Measurements from ENCODE around the gene RAB34. TPM values are rescaled to one million over a fixed set of nuclear protein-coding genes. Genes with fewer than 3 reads are reported as not detected.
"Not testable (repeated sequence)": the region's sequence is repeated elsewhere in the genome, so short reads cannot be mapped to it uniquely, and the experiment has no call there.

The RAB34 gene
- total RNA-seq, 2 donors from 2014 or later = 10.4 to 17.3 TPM

DNA sequence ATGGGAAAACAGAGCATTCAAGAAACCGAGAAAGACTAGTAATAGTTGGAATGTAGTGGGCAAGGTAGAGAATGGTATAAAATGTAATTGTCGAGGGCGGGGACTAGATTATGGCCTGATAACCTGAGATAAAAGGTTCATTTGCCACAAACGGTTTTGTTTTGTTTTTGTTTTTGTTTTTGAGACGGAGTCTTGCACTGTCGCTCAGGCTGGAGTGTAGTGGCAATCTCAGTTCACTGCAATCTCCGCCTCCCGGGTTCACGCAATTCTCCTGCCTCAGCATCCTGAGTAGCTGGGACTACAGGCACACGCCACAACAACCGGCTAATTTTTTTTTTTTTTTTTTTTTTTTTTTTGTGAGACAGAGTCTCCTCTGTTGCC, 12.3 kb upstream of the RAB34 start:
- ATAC-seq (replicated peaks in 1 of 2) = no peak
- H3K4me1 Mint-ChIP-seq (ENCODE audit: low read depth) = peaks cover 40% of the 10 kb centered on the region
- H3K4me3 Mint-ChIP-seq = peak overlapping the region; percentile 24 to 100
- peaks cover 0 to 2% of the 10 kb centered on the region in 2 donors for H3K9me3 Mint-ChIP-seq
- peak overlapping the region; percentile 3 for H3K27ac Mint-ChIP-seq
- no peak for DNase-seq
- peaks cover 0 to 7% of the 10 kb centered on the region in 2 donors for H3K36me3 Mint-ChIP-seq (ENCODE audit: insufficient read depth in 2 of 2)
- no peaks in the 10 kb centered on the region for H3K27me3 Mint-ChIP-seq (ENCODE audit: low read depth)

DNA sequence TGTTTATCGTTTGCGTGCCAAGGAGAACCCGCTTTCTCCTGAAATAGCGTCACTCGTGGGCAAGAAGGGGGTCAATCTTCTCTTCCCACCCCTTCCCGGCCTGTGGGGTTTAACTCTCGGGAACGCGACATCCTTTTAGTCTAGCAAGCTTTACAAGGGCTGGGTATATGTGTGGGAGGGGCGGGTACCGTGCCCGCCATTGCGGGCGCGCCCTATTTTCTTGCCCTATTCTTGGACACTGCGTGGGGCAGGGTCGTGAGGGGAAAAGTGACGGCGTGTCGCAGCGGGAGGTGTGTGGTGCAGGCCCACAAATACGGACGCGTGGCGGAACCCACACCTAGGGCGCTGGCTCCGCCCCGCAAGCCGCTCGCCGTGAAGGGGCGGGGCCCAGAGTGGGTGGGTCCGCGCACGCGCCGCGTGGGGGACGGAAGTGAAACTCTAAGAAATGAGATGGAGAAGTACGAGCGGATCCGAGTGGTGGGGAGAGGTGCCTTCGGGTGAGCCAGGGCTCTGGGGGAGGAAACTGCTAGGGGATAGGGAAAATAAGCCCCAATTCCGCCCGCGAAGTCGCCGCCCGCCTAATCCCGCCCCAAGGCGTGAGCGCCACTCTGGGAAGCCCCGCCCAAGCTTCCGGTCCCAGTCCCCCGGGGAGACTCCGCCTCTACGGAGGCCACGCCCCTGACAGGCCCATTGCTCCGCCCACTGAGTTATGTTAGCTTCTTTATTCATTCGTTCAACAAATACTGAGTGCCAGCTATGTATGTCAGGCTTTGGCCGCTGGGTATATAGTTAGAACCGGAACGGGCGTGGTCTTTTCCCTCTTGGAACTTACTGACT, 10.9 kb upstream of the RAB34 start, which contains the start of gene NEK8:
NEK8 (plus strand) TSS at position 425 of the 837 bp plus-strand sequence; CDS start at position 451, 26 bp downstream.
- ATAC-seq (replicated peaks in 1 of 2) (peak; percentile 53 to 56), DNase-seq (peak; percentile 98 to 99)
- peaks cover 0 to 2% of the 10 kb centered on the region in 2 donors for H3K9me3 Mint-ChIP-seq
- H3K4me1 Mint-ChIP-seq (ENCODE audit: low read depth) = peaks cover 53% of the 10 kb centered on the region
- H3K27ac Mint-ChIP-seq = peak within 1 kb of the TSS; percentile 87
- peaks cover 5 to 11% of the 10 kb centered on the region in 2 donors for H3K36me3 Mint-ChIP-seq (ENCODE audit: insufficient read depth in 2 of 2)
- H3K4me3 Mint-ChIP-seq = peak within 1 kb of the TSS; percentile 98 to 100
- H3K27me3 Mint-ChIP-seq (ENCODE audit: low read depth) = no peaks in the 10 kb centered on the region

DNA sequence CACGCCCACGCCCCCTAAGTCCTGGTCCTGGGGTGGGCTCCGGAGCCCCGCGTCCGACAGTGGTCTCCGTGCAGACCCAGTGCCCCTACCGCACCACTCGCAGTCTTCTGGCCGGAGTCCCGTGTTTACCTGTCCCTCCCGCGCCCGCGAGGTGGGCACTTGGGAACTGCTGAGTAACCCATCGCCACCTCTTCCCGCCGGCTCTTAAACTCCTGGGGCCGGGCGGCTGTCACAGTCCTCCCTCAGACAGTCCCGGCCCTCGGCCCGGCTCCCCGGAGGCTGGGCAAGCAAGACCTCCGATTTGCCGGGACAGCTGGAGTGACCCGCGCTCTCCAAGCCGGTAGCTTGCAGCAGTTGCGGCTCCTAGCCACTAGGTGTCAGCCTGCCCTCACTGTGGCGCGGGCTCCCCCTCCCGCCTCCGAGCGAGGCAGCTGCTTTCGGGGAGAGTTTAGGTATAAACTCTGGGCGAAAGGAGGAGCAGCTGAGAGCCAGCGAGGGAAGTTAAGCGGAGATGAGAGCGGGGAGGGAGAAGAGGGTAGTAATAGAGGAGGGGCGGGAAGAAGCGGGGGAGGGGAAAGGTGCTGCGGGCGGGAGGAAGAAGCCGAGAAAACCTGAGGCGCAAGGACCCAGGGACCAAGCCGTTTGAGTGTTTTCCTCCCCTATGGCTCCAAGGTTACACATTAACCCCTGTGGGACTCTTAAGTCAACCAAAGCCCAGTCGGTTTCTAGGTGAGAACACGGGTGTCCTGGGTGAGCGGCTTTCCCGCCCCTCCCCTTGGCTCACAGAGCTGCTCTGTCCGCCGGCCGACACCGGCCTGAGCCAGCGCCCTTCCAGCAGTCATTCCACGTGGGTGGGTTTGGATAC, 9.2 kb upstream of the RAB34 start:
- peak; percentile 95 for DNase-seq
- H3K9me3 Mint-ChIP-seq = peaks cover 0 to 2% of the 10 kb centered on the region in 2 donors
- peak overlapping the region; percentile 87 for H3K27ac Mint-ChIP-seq
- ATAC-seq (replicated peaks in 1 of 2) = peak; percentile 37 to 53
- H3K4me3 Mint-ChIP-seq = peak overlapping the region; percentile 98 to 100
- H3K27me3 Mint-ChIP-seq (ENCODE audit: low read depth) = no peaks in the 10 kb centered on the region
- H3K4me1 Mint-ChIP-seq (ENCODE audit: low read depth) = peaks cover 58% of the 10 kb centered on the region
- peaks cover 6 to 16% of the 10 kb centered on the region in 2 donors for H3K36me3 Mint-ChIP-seq (ENCODE audit: insufficient read depth in 2 of 2)

- DNase-seq = peak; percentile 83 to 89
- H3K4me3 Mint-ChIP-seq = peak within 1 kb of the TSS; percentile 98 to 100
- ATAC-seq (replicated peaks in 1 of 2) = peak; percentile 43 to 46
- H3K9me3 Mint-ChIP-seq = peaks cover 0 to 2% of the 10 kb centered on the region in 2 donors
- peaks cover 65% of the 10 kb centered on the region for H3K4me1 Mint-ChIP-seq (ENCODE audit: low read depth)
- peaks cover 7 to 20% of the 10 kb centered on the region in 2 donors for H3K36me3 Mint-ChIP-seq (ENCODE audit: insufficient read depth in 2 of 2)
- no peaks in the 10 kb centered on the region for H3K27me3 Mint-ChIP-seq (ENCODE audit: low read depth)
- peak within 1 kb of the TSS; percentile 87 for H3K27ac Mint-ChIP-seq
Observed at GRCh38 chr17:28726226-28726626, 8.6 kb upstream of the RAB34 start, which contains the start of gene TLCD1. Gene TLCD1, minus strand, starts transcription at chr17:28726233. Its CDS starts 136 bp downstream, at chr17:28726097.

DNA sequence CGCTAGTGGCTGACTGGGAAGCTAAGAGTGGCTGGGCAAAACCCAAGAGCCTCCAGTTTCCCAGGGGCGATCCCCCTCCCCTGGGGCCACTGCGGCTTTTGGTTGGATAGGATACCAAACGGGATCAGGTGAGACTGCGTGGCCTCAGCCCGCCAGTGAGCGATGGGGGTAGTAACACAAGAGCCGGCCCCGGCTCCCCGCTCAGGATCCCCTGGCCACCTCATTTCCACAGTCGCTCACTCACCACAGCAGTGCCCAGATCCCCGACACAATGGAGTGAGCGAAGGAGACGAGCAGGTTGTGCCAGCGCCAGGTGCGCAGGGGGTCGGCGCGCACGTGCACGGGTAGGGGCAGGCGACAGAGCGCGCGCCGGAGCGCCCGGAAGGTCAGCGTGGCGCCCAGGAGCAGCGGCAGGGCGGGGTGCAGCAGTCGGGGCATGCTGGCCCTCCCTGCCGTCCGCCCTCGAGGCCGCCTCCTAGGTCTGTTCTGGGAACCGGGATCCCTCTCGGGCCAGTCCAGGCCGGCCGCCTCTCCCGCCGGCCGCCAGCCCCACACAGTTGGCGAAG, 8.1 kb upstream of the RAB34 start:
- peaks cover 68% of the 10 kb centered on the region for H3K4me1 Mint-ChIP-seq (ENCODE audit: low read depth)
- ATAC-seq (replicated peaks in 1 of 2) (peak; percentile 2 to 5), DNase-seq (peak in 1 of 2 donors; percentile 64)
- peak overlapping the region; percentile 64 for H3K27ac Mint-ChIP-seq
- H3K27me3 Mint-ChIP-seq (ENCODE audit: low read depth) = no peaks in the 10 kb centered on the region
- peaks cover 8 to 22% of the 10 kb centered on the region in 2 donors for H3K36me3 Mint-ChIP-seq (ENCODE audit: insufficient read depth in 2 of 2)
- peak overlapping the region; percentile 82 to 94 for H3K4me3 Mint-ChIP-seq
- peaks cover 0 to 2% of the 10 kb centered on the region in 2 donors for H3K9me3 Mint-ChIP-seq

- Mint-ChIP-seq H3K27ac (peak overlapping the region; percentile 64), H3K36me3 (ENCODE audit: insufficient read depth in 2 of 2) (peaks cover 14 to 27% of the 10 kb centered on the region in 2 donors), H3K9me3 (peaks cover 0 to 2% of the 10 kb centered on the region in 2 donors), H3K4me3 (peak overlapping the region; percentile 82 to 94), H3K4me1 (ENCODE audit: low read depth) (peaks cover 72% of the 10 kb centered on the region), H3K27me3 (ENCODE audit: low read depth) (no peaks in the 10 kb centered on the region)
- ATAC-seq (replicated peaks in 1 of 2) = no peak
- peak in 1 of 2 donors; percentile 31 for DNase-seq
Observed at GRCh38 chr17:28725166-28725659, 7.5 kb upstream of the RAB34 start.

DNA sequence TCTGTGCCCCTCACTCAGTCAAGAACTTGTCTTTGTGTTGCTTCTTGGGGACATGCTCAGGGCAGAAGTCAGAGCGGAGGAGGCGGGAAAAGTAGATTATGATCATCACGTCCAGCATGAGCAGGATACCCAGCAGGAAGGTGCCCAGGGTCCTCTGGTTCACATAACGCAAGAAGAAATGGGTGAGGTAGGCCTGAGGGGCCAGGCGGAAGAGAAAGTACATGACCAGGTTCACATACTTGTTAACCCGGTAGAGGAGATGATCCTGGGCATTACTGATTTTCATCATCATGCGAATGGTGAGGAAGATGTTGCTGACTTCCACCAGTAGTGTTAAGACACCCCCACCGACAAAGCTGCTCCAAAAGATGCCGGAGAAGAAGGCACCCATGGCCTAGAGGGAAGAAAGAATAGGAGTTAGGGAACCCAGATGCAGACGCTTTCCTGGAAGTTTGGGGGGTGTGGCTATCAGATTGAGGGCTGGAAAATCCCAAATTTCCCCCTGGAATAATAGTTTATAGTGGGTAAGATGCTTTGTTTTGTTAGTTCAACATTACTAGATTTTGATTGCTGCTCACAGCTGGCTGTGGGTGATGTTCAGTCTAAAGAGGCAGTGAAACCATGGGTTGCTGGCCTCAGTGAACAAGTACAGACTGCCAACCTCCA, 7.0 kb upstream of the RAB34 start:
- H3K36me3 Mint-ChIP-seq (ENCODE audit: insufficient read depth in 2 of 2) = peaks cover 18 to 32% of the 10 kb centered on the region in 2 donors
- no peak for ATAC-seq (replicated peaks in 1 of 2)
- peak overlapping the region; percentile 64 for H3K27ac Mint-ChIP-seq
- H3K9me3 Mint-ChIP-seq = peaks cover 0 to 2% of the 10 kb centered on the region in 2 donors
- peak overlapping the region; percentile 82 to 94 for H3K4me3 Mint-ChIP-seq
- DNase-seq = no peak
- peaks cover 68% of the 10 kb centered on the region for H3K4me1 Mint-ChIP-seq (ENCODE audit: low read depth)
- no peaks in the 10 kb centered on the region for H3K27me3 Mint-ChIP-seq (ENCODE audit: low read depth)

- peak overlapping the region; percentile 66 for H3K27ac Mint-ChIP-seq
- not testable (repeated sequence) for H3K27me3 Mint-ChIP-seq (ENCODE audit: low read depth); H3K9me3 Mint-ChIP-seq; DNase-seq; ATAC-seq (replicated peaks in 1 of 2)
- H3K36me3 Mint-ChIP-seq (ENCODE audit: insufficient read depth in 2 of 2) = peaks cover 18 to 30% of the 10 kb centered on the region in 2 donors
- H3K4me3 Mint-ChIP-seq = peak overlapping the region; percentile 82 to 99
- peaks cover 67% of the 10 kb centered on the region for H3K4me1 Mint-ChIP-seq (ENCODE audit: low read depth)
Observed at GRCh38 chr17:28723836-28724499, 6.3 kb upstream of the RAB34 start.

DNA sequence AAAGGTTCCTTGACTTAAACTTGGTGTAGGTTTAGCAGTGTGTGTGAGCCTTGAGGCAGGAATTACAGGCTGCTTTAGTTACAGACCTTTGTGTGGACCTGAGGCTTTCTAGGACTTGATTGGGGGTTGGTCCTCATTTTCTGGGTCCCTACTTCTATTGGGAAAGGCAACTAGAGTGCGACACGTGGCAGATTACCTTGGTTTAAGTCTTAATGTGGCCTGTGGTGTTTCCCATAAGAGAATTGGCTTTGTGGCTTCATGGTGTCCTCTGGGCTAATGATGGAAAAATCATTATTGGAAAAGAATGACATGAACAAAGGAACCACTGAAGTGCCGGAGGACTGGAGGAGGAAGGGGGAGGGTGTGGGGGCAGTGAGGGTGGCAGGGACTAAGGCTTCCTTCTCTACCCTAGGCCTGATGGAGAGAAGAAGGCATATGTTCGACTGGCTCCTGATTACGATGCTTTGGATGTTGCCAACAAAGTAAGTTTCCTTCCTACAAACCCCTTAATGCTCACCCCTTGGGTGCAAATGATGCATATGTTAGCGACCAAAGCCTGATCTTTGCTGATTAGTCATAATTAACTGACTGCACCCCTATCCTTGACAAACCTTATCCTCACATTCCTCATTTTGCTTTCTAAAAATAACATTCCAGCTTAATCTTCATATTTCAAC, 5.6 kb upstream of the RAB34 start:
- ATAC-seq (replicated peaks in 1 of 2) = no peak
- peaks cover 4% of the 10 kb centered on the region for H3K27me3 Mint-ChIP-seq (ENCODE audit: low read depth)
- peak overlapping the region; percentile 66 for H3K27ac Mint-ChIP-seq

GRCh38 chr17:28722417-28723158, 4.9 kb upstream of the RAB34 start:
- Mint-ChIP-seq H3K4me1 (ENCODE audit: low read depth) (peaks cover 69% of the 10 kb centered on the region), H3K9me3 (no peaks in the 10 kb centered on the region), H3K4me3 (peak overlapping the region; percentile 96 to 99), H3K27me3 (ENCODE audit: low read depth) (peaks cover 6% of the 10 kb centered on the region), H3K36me3 (ENCODE audit: insufficient read depth in 2 of 2) (peaks cover 18 to 30% of the 10 kb centered on the region in 2 donors), H3K27ac (peak overlapping the region; percentile 73)
- ATAC-seq (replicated peaks in 1 of 2) (no peak), DNase-seq (no peak)

More for the DNA sequence above, 5.6 kb upstream of the RAB34 start:
- peaks cover 18 to 30% of the 10 kb centered on the region in 2 donors for H3K36me3 Mint-ChIP-seq (ENCODE audit: insufficient read depth in 2 of 2)
- no peak for DNase-seq
- H3K9me3 Mint-ChIP-seq = no peaks in the 10 kb centered on the region
- peak overlapping the region; percentile 82 to 99 for H3K4me3 Mint-ChIP-seq
- H3K4me1 Mint-ChIP-seq (ENCODE audit: low read depth) = peaks cover 69% of the 10 kb centered on the region

- H3K4me3 Mint-ChIP-seq = peak overlapping the region; percentile 96 to 99
- peaks cover 68% of the 10 kb centered on the region for H3K4me1 Mint-ChIP-seq (ENCODE audit: low read depth)
- not testable (repeated sequence) for H3K27me3 Mint-ChIP-seq (ENCODE audit: low read depth); DNase-seq; ATAC-seq (replicated peaks in 1 of 2); H3K9me3 Mint-ChIP-seq
- H3K36me3 Mint-ChIP-seq (ENCODE audit: insufficient read depth in 2 of 2) = peaks cover 18 to 30% of the 10 kb centered on the region in 2 donors
- H3K27ac Mint-ChIP-seq = peak overlapping the region; percentile 93
Observed at GRCh38 chr17:28720997-28721329, 3.3 kb upstream of the RAB34 start.

All from activated T-cell treated with anti-CD3 and anti-CD28 coated beads, Interleukin-2, amount 50 U/mL, for 72 hours (primary cell).